Activated CD8-positive, alpha-beta T cell treated with anti-CD3 and anti-CD28 coated beads for 36 hours (primary cell): ENCODE measurements around the gene NCCRP1. TPM values are rescaled to one million over a fixed set of nuclear protein-coding genes. Genes with fewer than 3 reads are reported as not detected.

Source experiments
- ATAC-seq: fragments of 200-7000 bp; cut with Tn5 transposase; one replicate; pipeline ENCODE4 v1.10.0; 2021; ENCODE audit warnings: mild to moderate bottlenecking, moderate library complexity
- CTCF ChIA-PET: fragments of 350-600 bp; sonication (Branson Sonifier 250); formaldehyde crosslinking; loops from one replicate; lab custom pipeline; 2021; ENCODE audit warnings: antibody characterized with exemption; lab: Charles Lee
- POLR2A ChIA-PET: fragments of 350-600 bp; sonication (Branson Sonifier 250); formaldehyde crosslinking; loops from one replicate; lab custom pipeline; 2021; ENCODE audit warnings: antibody characterized with exemption; lab: Charles Lee
- DNase-seq: peaks from one replicate; pipeline ENCODE4 v3.0.0-alpha.2; 2020
- H3K27ac Mint-ChIP-seq: one replicate; pipeline ENCODE4 v1.8.0; 2021; ENCODE audit warnings: mild to moderate bottlenecking, mixed read lengths
- H3K27me3 Mint-ChIP-seq: one replicate; pipeline ENCODE4 v1.8.0; 2021; ENCODE audit warnings: mixed read lengths
- H3K36me3 Mint-ChIP-seq: one replicate; pipeline ENCODE4 v1.8.0; 2021; ENCODE audit warnings: low read depth, mixed read lengths
- H3K4me1 Mint-ChIP-seq: one replicate; pipeline ENCODE4 v1.8.0; 2021; ENCODE audit warnings: low read depth, mixed read lengths
- H3K4me3 Mint-ChIP-seq: one replicate; pipeline ENCODE4 v1.8.0; 2021; ENCODE audit warnings: mild to moderate bottlenecking, moderate library complexity, mixed read lengths
- H3K9me3 Mint-ChIP-seq: one replicate; pipeline ENCODE4 v1.8.0; 2021; ENCODE audit warnings: mixed read lengths
- CTCF ChIP-seq: fragments of 200-600 bp; IDR thresholded peaks from one replicate; pipeline ENCODE4 v1.8.0; 2022; ENCODE audit warnings: antibody characterized with exemption, mild to moderate bottlenecking
- intact Hi-C: fragments of 100-400 bp; cut with micrococcal nuclease; formaldehyde crosslinking; loops from one replicate; pipeline ENCODE4 v1.10.0; 2022
- total RNA-seq, 2 experiments: library from RNA; stranded (reverse); gene quantifications; one replicate each; pipeline ENCODE4 v1.2.3, GENCODE V29; 2021

The NCCRP1 gene
- total RNA-seq, 2 experiments from 2014 or later = not detected

GRCh38 chr19:39150807-39151600, 45.8 kb upstream of the NCCRP1 start:
- intact Hi-C loops = no loop called here
- TF ChIP-seq CTCF = no peak
- DNase-seq = no peak
- Mint-ChIP-seq H3K36me3 (peaks cover 5% of the 10 kb centered on the region), H3K27me3 (no peaks in the 10 kb centered on the region), H3K4me3 (no peak overlapping the region), H3K27ac (no peak overlapping the region), H3K9me3 (no peaks in the 10 kb centered on the region), H3K4me1 (peaks cover 12% of the 10 kb centered on the region)
- ATAC-seq = no peak
- ChIA-PET CTCF (interaction anchor here (0.7 to 1.0 kb wide), 2 partner anchors 99 to 176 kb away, joined by 3 read pairs; no protein-coding TSS in a partner anchor), POLR2A (no interaction called here)

- TF ChIP-seq CTCF = no peak
- ATAC-seq (no peak), DNase-seq (no peak)
- no peak overlapping the region for H3K27ac Mint-ChIP-seq
- H3K27me3 Mint-ChIP-seq = no peaks in the 10 kb centered on the region
- no peaks in the 10 kb centered on the region for H3K9me3 Mint-ChIP-seq
- no peak overlapping the region for H3K4me3 Mint-ChIP-seq
- intact Hi-C loops = no loop called here
- H3K4me1 Mint-ChIP-seq = peaks cover 16% of the 10 kb centered on the region
- ChIA-PET CTCF (interaction anchor here (0.7 to 1.0 kb wide), 3 partner anchors 30 to 178 kb away, joined by 3 read pairs; no protein-coding TSS in a partner anchor), POLR2A (no interaction called here)
- H3K36me3 Mint-ChIP-seq = peaks cover 5% of the 10 kb centered on the region
Observed at GRCh38 chr19:39152066-39152465, 44.7 kb upstream of the NCCRP1 start.

GRCh38 chr19:39154100-39154628, 42.6 kb upstream of the NCCRP1 start:
- no peak overlapping the region for H3K27ac Mint-ChIP-seq
- no peak for ATAC-seq
- no peaks in the 10 kb centered on the region for H3K9me3 Mint-ChIP-seq
- ChIA-PET CTCF (interaction anchor here (1.0 kb wide), 1 partner anchor 43 kb away, joined by 3 read pairs; no protein-coding TSS in a partner anchor), POLR2A (no interaction called here)
- TF ChIP-seq CTCF = no peak
- DNase-seq = no peak
- no peak overlapping the region for H3K4me3 Mint-ChIP-seq
- H3K27me3 Mint-ChIP-seq = no peaks in the 10 kb centered on the region
- H3K36me3 Mint-ChIP-seq = no peaks in the 10 kb centered on the region
- intact Hi-C loops = no loop called here
- peaks cover 18% of the 10 kb centered on the region for H3K4me1 Mint-ChIP-seq

GRCh38 chr19:39154629-39155100, 42.1 kb upstream of the NCCRP1 start:
- no peak for TF ChIP-seq CTCF
- Mint-ChIP-seq H3K27me3 (no peaks in the 10 kb centered on the region), H3K9me3 (no peaks in the 10 kb centered on the region), H3K4me1 (peaks cover 18% of the 10 kb centered on the region), H3K27ac (no peak overlapping the region), H3K4me3 (no peak overlapping the region), H3K36me3 (no peaks in the 10 kb centered on the region)
- intact Hi-C loops = no loop called here
- ChIA-PET CTCF (no interaction called here), POLR2A (no interaction called here)
- ATAC-seq (no peak), DNase-seq (no peak)
